ENCODE data around the gene ZDHHC3. TPM values are rescaled to one million over a fixed set of nuclear protein-coding genes. Genes with fewer than 3 reads are reported as not detected.

ZDHHC3 gene
- total RNA-seq, 1 experiment from 2014 or later, result 58.0 TPM

DNA sequence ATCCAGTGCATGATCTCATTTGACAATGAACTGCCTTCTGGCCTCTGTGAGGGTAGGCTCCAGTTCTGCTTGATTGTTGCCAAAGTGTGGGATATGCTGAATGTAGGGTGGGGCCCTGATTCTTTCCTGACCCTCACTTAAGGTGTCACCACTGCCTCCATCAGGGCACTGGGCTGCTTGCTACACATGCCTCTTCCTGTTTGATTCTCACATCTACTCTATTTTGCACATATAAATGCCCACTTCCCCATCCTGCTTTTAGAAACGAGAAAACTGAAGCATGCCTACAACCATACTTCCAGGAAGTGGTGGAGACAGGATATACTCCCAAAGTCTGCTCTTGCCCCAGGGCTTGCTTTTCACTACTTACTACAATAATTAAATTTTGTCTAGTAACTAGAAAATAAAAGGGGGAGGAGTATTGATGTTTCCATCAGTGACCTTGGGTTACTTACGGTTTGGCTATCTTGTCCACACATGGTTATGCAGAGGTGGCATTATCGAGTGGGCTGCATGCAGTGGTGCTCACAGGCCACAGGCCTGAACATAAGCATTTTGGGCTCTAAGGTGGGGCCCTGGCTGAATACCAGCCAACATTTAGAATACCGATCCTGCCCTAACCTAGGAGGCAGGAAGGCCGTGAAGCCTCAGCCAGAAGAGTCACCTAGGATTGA, 6.7 kb downstream of the ZDHHC3 start:
- POLR2A ChIA-PET, result no interaction called here
- CTCF ChIA-PET, result no interaction called here
- Mint-ChIP-seq H3K4me1 (peaks cover 7% of the 10 kb centered on the region), H3K27me3 (ENCODE audit: low read depth) (no peaks in the 10 kb centered on the region), H3K9me3 (no peaks in the 10 kb centered on the region), H3K27ac (0 out of 2 replicates have a peak overlapping the region, but pooled peaks have one; percentile 9), H3K36me3 (no peaks in the 10 kb centered on the region), H3K4me3 (no peak overlapping the region)
- no peak for TF ChIP-seq GTF2I (CRISPR knock-in tag; conservative IDR thresholded peaks at IDR 0.05)
- TF ChIP-seq, protein P1, sequence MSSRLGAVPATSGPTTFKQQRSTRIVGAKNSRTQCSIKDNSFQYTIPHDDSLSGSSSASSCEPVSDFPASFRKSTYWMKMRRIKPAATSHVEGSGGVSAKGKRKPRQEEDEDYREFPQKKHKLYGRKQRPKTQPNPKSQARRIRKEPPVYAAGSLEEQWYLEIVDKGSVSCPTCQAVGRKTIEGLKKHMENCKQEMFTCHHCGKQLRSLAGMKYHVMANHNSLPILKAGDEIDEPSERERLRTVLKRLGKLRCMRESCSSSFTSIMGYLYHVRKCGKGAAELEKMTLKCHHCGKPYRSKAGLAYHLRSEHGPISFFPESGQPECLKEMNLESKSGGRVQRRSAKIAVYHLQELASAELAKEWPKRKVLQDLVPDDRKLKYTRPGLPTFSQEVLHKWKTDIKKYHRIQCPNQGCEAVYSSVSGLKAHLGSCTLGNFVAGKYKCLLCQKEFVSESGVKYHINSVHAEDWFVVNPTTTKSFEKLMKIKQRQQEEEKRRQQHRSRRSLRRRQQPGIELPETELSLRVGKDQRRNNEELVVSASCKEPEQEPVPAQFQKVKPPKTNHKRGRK (CRISPR knock-in tag; IDR thresholded peaks at IDR 0.05; ENCODE audit: borderline replicate concordance), result no peak
- no peak for TF ChIP-seq HMGA2 (CRISPR knock-in tag; IDR thresholded peaks at IDR 0.05)
- TF ChIP-seq, protein P2, sequence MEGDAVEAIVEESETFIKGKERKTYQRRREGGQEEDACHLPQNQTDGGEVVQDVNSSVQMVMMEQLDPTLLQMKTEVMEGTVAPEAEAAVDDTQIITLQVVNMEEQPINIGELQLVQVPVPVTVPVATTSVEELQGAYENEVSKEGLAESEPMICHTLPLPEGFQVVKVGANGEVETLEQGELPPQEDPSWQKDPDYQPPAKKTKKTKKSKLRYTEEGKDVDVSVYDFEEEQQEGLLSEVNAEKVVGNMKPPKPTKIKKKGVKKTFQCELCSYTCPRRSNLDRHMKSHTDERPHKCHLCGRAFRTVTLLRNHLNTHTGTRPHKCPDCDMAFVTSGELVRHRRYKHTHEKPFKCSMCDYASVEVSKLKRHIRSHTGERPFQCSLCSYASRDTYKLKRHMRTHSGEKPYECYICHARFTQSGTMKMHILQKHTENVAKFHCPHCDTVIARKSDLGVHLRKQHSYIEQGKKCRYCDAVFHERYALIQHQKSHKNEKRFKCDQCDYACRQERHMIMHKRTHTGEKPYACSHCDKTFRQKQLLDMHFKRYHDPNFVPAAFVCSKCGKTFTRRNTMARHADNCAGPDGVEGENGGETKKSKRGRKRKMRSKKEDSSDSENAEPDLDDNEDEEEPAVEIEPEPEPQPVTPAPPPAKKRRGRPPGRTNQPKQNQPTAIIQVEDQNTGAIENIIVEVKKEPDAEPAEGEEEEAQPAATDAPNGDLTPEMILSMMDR (IDR thresholded peaks at IDR 0.05), result no peak
- TF ChIP-seq ZNF425 (CRISPR knock-in tag; conservative IDR thresholded peaks at IDR 0.05), result no peak
- no peak for ATAC-seq
- no peak for DNase-seq (ENCODE audit: low spot score)

- Mint-ChIP-seq H3K27me3 (ENCODE audit: low read depth) (no peaks in the 10 kb centered on the region), H3K36me3 (no peaks in the 10 kb centered on the region), H3K4me1 (0 out of 2 replicates have a peak, but pooled peaks cover 6% of the 10 kb centered on the region), H3K4me3 (no peak overlapping the region), H3K27ac (0 out of 2 replicates have a peak overlapping the region, but pooled peaks have one; percentile 9), H3K9me3 (no peaks in the 10 kb centered on the region)
- CTCF ChIA-PET, result no interaction called here
- no peak for ATAC-seq
- no peak for DNase-seq (ENCODE audit: low spot score)
- POLR2A ChIA-PET, result no interaction called here
- TF ChIP-seq PREB (CRISPR knock-in tag; IDR thresholded peaks at IDR 0.05; ENCODE audit: borderline replicate concordance), result no peak
- no peak for TF ChIP-seq CDX4 (CRISPR knock-in tag; IDR thresholded peaks at IDR 0.05; ENCODE audit: borderline replicate concordance)
- no peak for TF ChIP-seq JAZF1 (CRISPR knock-in tag; IDR thresholded peaks at IDR 0.05)
- no peak for TF ChIP-seq ZNF121 (CRISPR knock-in tag; IDR thresholded peaks at IDR 0.05)
- TF ChIP-seq USF2 (CRISPR knock-in tag; IDR thresholded peaks at IDR 0.05), result no peak
- no peak for TF ChIP-seq IRF1 (CRISPR knock-in tag; IDR thresholded peaks at IDR 0.05)
- TF ChIP-seq ZNF425 (CRISPR knock-in tag; conservative IDR thresholded peaks at IDR 0.05), result no peak
- no peak for TF ChIP-seq E2F4 (CRISPR knock-in tag; IDR thresholded peaks at IDR 0.05; ENCODE audit: borderline replicate concordance, low read depth)
- no peak for TF ChIP-seq CREB1 (CRISPR knock-in tag; IDR thresholded peaks at IDR 0.05)
- TF ChIP-seq, protein P1 (CRISPR knock-in tag; IDR thresholded peaks at IDR 0.05; ENCODE audit: borderline replicate concordance), result no peak
- no peak for TF ChIP-seq FOXP4 (CRISPR knock-in tag; IDR thresholded peaks at IDR 0.05)
Observed at GRCh38 chr3:44968447-44968858, 7.5 kb downstream of the ZDHHC3 start.
